ENCODE data around the gene FBXO42. TPM values are rescaled to one million over a fixed set of nuclear protein-coding genes. Genes with fewer than 3 reads are reported as not detected.

The FBXO42 gene
- total RNA-seq, 1 donor from 2014 or later = 25.6 TPM

- no peaks in the 10 kb centered on the region for H3K9me3 ChIP-seq (ENCODE audit: insufficient read depth, low read depth, low read length)
- H3K27ac Mint-ChIP-seq (ENCODE audit: unreplicated experiment) = no peak overlapping the region
- H3K27me3 Mint-ChIP-seq (ENCODE audit: low read depth, unreplicated experiment) = peaks cover 3% of the 10 kb centered on the region
- H3K4me2 ChIP-seq (ENCODE audit: low read length) = no peak overlapping the region
- no peak overlapping the region for H2AFZ ChIP-seq (ENCODE audit: low read depth, low read length)
- no peak overlapping the region for H3K9ac ChIP-seq (ENCODE audit: low read length)
- H3K36me3 ChIP-seq (ENCODE audit: insufficient read depth, low read length) = no peaks in the 10 kb centered on the region
- H3K27me3 ChIP-seq (ENCODE audit: insufficient read depth, low read length) = peaks cover 1% of the 10 kb centered on the region
- FAIRE-seq = no peak
- H3K4me1 ChIP-seq (ENCODE audit: insufficient read depth, low read length) = peaks cover 11% of the 10 kb centered on the region
- no peaks in the 10 kb centered on the region for H4K20me1 ChIP-seq (ENCODE audit: insufficient read depth, low read length)
- H3K4me1 Mint-ChIP-seq (ENCODE audit: low read depth, unreplicated experiment) = peaks cover 9% of the 10 kb centered on the region
- no peak overlapping the region for H3K27ac ChIP-seq (ENCODE audit: low read depth, low read length)
- no peaks in the 10 kb centered on the region for H3K9me3 Mint-ChIP-seq (ENCODE audit: unreplicated experiment)
- TF ChIP-seq EZH2 (IDR thresholded peaks at IDR 0.05; ENCODE audit: insufficient read depth, low read length) = no peak
- peak; percentile 24 for DNase-seq (ENCODE audit: low read depth)
- H3K36me3 Mint-ChIP-seq (ENCODE audit: low read depth, unreplicated experiment) = peaks cover 3% of the 10 kb centered on the region
- no peak overlapping the region for H3K4me3 ChIP-seq (ENCODE audit: insufficient read depth, low read depth, low read length)
- H3K4me3 Mint-ChIP-seq (ENCODE audit: unreplicated experiment) = no peak overlapping the region
- no peaks in the 10 kb centered on the region for H3K79me2 ChIP-seq (ENCODE audit: insufficient read depth, low read length)
These were observed 143.9 kb downstream of the FBXO42 start for GRCh38 chr1:16208270-16208987.

- Histone ChIP-seq H3K4me3 (ENCODE audit: insufficient read depth, low read depth, low read length) (peak overlapping the region; percentile 57), H3K36me3 (ENCODE audit: insufficient read depth, low read length) (no peaks in the 10 kb centered on the region), H3K9me3 (ENCODE audit: insufficient read depth, low read depth, low read length) (no peaks in the 10 kb centered on the region), H3K27ac (ENCODE audit: low read depth, low read length) (peak overlapping the region; percentile 69), H3K9ac (ENCODE audit: low read length) (peak overlapping the region; percentile 84), H3K27me3 (ENCODE audit: insufficient read depth, low read length) (no peaks in the 10 kb centered on the region), H4K20me1 (ENCODE audit: insufficient read depth, low read length) (no peaks in the 10 kb centered on the region), H2AFZ (ENCODE audit: low read depth, low read length) (peak overlapping the region; percentile 68), H3K4me1 (ENCODE audit: insufficient read depth, low read length) (peaks cover 11% of the 10 kb centered on the region), H3K4me2 (ENCODE audit: low read length) (peak overlapping the region; percentile 88), H3K79me2 (ENCODE audit: insufficient read depth, low read length) (no peaks in the 10 kb centered on the region)
- Mint-ChIP-seq H3K4me1 (ENCODE audit: low read depth, unreplicated experiment) (peaks cover 10% of the 10 kb centered on the region), H3K9me3 (ENCODE audit: unreplicated experiment) (no peaks in the 10 kb centered on the region), H3K27me3 (ENCODE audit: low read depth, unreplicated experiment) (no peaks in the 10 kb centered on the region), H3K36me3 (ENCODE audit: low read depth, unreplicated experiment) (peaks cover 5% of the 10 kb centered on the region), H3K27ac (ENCODE audit: unreplicated experiment) (peak overlapping the region; percentile 89), H3K4me3 (ENCODE audit: unreplicated experiment) (peak overlapping the region; percentile 87)
- DNase-seq (ENCODE audit: low read depth) (no peak), FAIRE-seq (no peak)
- TF ChIP-seq CTCF (IDR thresholded peaks at IDR 0.05; ENCODE audit: insufficient read depth, low read depth, low read length) (no peak), EZH2 (IDR thresholded peaks at IDR 0.05; ENCODE audit: insufficient read depth, low read length) (no peak)
These were observed 144.7 kb downstream of the FBXO42 start for GRCh38 chr1:16207318-16208269.

- no peak for TF ChIP-seq CTCF (IDR thresholded peaks at IDR 0.05; ENCODE audit: insufficient read depth, low read depth, low read length)
- TF ChIP-seq EZH2 (IDR thresholded peaks at IDR 0.05; ENCODE audit: insufficient read depth, low read length) = no peak
- peak overlapping the region; percentile 87 for H3K4me3 Mint-ChIP-seq (ENCODE audit: unreplicated experiment)
- H3K27ac ChIP-seq (ENCODE audit: low read depth, low read length) = peak overlapping the region; percentile 69
These were observed 145.5 kb downstream of the FBXO42 start for GRCh38 chr1:16206547-16207317.

More at GRCh38 chr1:16206547-16207317, 145.5 kb downstream of the FBXO42 start:
- H4K20me1 ChIP-seq (ENCODE audit: insufficient read depth, low read length) = no peaks in the 10 kb centered on the region
- peak overlapping the region; percentile 57 for H3K4me3 ChIP-seq (ENCODE audit: insufficient read depth, low read depth, low read length)
- DNase-seq (ENCODE audit: low read depth) (peak; percentile 94), FAIRE-seq (no peak)
- H3K27me3 ChIP-seq (ENCODE audit: insufficient read depth, low read length) = no peaks in the 10 kb centered on the region
- H3K9me3 ChIP-seq (ENCODE audit: insufficient read depth, low read depth, low read length) = no peaks in the 10 kb centered on the region
- no peaks in the 10 kb centered on the region for H3K36me3 ChIP-seq (ENCODE audit: insufficient read depth, low read length)
- Mint-ChIP-seq H3K36me3 (ENCODE audit: low read depth, unreplicated experiment) (peaks cover 5% of the 10 kb centered on the region), H3K27me3 (ENCODE audit: low read depth, unreplicated experiment) (no peaks in the 10 kb centered on the region), H3K27ac (ENCODE audit: unreplicated experiment) (peak overlapping the region; percentile 89), H3K9me3 (ENCODE audit: unreplicated experiment) (no peaks in the 10 kb centered on the region), H3K4me1 (ENCODE audit: low read depth, unreplicated experiment) (peaks cover 10% of the 10 kb centered on the region)
- H2AFZ ChIP-seq (ENCODE audit: low read depth, low read length) = peak overlapping the region; percentile 68
- no peaks in the 10 kb centered on the region for H3K79me2 ChIP-seq (ENCODE audit: insufficient read depth, low read length)
- H3K4me2 ChIP-seq (ENCODE audit: low read length) = peak overlapping the region; percentile 88
- peak overlapping the region; percentile 84 for H3K9ac ChIP-seq (ENCODE audit: low read length)
- H3K4me1 ChIP-seq (ENCODE audit: insufficient read depth, low read length) = peaks cover 11% of the 10 kb centered on the region

Data from astrocyte (in vitro differentiated cells and primary cell).